Fibroblast of skin of scalp (primary cell): ENCODE results near the gene GNAO1.
A peak's percentile ranks its signal among the peaks of the same experiment; 100 is the strongest.

Experiments
- DNase-seq: peaks from one replicate; pipeline ENCODE4 v3.0.0-alpha.2; 2013

Gene GNAO1

DNA sequence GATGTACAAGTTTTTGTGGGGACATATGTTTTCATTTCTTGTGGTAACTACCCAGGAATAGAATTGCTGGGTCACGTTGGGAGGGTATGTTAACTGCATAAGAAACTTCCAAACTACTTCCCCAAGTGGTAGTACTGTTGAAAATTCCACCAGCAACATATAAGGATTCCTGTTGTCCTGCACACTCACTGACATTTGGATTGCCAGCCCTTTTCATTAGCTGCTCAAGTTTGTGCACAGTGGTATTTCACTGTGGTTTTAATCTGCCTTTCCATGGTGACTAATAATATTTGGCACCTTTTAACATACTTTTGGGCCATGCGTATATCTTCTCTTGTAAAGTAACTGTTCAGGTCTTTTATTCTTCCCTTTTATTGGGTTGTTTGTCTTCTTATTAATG is 103.3 kb downstream of the GNAO1 start:
- peak; percentile 94 for DNase-seq

DNA sequence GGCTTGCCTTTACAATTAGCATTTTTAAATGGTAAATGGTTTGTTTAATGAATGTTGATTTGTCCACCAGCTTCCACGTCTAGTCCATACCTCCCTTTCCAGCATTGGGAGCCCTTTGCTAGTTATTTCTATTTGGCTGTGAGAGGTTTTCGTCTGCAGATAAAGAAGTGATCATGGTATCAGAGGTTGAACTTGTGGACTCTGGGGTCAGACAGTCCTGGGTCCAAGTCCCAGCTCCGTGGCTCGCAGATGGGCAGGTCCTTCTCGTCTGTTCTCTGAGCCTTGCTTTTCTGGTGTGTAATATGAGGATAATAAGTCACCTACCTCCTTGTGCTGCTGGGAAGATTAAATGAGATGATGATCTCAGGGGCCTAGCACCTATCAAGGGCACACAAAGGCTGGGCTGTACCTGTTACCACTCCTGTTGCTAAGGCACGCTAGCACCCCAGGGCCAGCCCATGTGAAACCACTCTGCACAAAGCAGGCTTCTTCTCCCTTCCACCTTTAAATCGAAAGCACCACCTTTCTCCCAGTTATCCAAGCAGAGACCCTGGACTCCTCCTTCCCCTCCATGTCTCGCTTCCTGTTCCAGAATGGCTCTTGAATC is 103.9 kb downstream of the GNAO1 start:
- DNase-seq: no peak

DNA sequence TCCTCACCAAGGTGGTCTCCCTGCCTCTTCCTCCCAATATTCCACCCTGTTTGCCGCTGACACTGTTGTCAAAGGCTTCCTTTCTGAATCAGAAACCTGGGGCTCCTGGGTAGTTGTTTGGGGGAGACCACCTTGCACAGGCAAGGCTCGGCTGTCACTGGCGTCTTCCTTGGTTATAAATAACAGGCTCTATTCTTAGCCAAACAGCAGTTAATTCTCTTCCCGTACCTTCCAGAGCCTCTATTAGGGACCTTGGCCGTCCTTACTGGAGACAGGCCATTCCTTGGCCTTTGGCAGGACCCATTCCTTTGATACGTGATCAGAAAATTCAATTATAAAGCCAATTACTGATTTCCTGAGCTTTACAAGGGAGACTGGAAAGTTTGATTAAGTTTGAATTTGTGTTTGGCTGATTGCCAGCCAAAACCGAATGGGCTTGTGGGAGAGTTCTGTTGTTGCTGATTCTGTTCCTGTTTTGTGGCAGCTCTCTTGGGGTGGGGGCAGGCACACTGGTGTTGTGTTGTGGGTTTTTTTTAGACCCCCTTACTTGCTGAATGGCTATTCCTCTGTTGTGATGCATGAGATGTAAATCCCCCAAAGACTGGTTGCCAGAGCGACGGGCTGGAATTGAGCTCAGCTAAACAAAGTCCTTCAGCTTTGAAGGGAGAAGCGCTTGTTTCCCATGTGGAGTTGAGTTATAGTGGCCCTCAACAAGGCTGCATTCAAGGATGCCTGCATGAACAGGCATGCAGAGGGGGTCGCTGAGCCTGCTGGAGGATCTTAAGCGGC is 104.6 kb downstream of the GNAO1 start:
- no peak for DNase-seq

DNA sequence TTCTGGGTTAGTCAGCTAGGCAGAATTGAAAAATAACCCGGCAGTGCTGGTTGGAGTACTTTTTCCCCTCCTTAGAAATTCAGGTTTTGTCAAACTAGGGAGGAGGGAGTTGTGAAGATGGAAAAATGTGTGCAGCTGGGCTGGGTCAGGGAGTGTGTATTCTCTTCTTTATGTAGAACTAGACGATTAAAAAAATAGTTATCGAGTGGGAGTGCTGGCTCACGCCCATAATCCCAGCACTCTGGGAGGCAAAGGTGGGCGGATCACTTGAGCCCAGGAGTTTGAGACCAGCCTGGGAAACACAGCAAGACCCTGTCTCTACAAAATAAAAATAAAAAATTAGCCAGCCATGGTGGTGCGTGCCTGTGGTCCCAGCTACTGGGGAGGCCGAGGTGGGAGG is 106.4 kb downstream of the GNAO1 start:
- no peak for DNase-seq

DNA sequence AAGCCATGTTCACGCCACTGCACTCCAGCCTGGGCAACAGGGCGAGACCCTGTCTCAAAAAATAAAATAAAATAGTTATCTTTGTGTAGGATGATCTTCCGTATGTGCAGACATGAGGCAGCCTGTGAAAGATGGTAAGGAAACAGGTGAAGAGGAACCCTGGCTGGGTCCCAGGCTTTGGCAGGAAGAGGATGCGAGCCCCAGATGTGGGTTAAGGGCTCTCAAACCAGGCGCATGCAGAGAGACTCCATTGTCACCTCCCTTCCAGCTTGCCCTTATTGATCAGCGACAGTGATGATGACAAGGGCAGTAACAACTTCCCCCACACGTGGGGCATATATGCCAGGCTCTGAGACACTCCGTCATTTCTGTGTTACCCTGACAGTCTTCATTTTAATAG is 106.8 kb downstream of the GNAO1 start:
- no peak for DNase-seq

DNA sequence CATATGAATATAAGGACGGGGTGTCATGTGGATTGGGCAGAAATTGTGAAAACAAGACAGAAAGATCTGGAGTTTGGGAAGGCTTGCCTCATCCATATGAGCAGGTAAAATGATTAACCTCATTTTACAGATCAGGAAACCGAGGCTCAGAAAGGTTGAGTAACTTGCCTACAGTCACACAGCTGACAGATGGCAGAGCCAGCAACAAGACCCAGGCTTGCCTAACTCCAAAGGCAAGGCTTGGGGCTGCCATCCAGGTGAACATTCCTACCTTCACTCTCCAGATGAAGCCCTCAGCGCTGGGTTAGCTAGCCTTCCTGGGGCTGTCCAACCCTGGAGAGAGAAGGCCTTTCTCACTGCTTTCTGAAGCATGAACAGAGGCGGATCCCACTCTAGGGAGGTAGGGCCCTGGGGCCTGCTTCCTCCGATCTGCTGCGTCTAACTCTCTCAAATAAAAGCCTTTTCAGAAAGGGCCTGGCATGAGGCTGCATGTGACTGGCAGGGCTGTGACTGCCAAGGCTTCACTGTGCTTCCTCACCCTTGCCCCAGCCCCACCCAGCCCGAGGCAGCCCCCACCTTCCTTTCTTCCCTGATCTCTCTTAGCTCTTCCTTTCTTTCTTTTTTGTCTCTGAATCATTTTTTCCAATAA is 107.8 kb downstream of the GNAO1 start:
- DNase-seq: no peak

DNA sequence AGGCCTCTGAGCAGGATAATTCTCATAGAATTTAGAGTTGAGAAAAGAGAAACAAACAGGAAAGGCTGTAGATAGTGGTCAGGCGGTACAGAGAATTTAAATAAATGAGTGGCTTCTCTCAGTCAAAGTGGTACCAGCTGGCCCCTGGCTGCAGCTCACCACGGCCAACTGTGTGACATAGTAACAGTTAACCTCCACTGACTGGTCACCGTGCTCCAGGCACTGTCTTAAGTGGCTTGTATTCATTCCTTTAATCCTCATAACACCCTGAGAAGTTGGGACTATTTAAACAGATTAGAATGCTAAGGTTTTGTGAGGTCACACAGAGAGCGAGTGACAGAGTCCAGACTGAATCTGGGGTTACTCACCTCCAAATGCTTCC is 108.9 kb downstream of the GNAO1 start:
- no peak for DNase-seq

DNA sequence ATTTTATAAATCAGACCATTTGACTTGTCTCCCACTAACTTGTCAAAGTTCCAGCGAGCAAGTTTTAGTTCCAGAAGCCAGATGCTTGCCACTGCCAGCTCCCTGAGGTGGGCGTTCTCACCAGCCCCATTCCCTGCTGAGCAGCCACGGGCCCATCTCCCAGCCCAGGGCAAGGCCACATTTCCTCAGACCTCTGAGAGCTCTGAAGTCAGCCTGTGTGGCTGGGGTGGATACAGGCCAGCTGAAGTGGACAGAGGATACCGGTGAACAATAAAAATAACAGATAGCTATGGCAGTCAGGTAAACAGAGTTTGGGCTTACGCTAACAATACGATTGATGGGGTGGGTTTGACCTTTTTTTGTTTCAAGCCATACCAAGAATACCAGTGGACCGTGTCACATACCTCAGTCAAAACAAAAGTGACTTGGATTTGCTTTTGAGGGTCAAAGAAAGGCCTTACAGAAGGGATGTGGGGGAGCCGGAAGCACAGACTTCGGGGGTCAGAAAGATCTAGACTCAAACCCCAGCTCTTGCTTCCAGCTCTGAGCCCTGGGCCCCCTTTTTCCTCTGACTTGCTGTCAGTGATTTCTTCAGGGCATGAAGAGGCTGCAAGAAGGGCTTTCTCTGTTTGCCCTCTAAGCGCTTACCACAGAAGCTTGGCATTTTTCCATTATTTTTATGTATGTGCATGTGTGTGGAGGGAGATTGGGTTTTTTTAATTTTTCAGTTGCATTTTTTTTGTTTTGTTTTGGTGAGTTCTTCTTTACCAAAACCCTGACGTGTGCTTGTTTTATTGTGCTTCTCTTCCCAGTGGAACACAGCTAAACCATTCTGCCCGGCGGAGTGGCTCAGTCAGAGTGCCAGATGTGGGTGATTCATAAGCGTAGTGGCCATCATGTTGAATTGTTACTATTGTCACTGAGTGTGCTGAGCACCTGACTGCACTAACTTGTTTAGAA is 109.9 kb downstream of the GNAO1 start:
- peak; percentile 67 for DNase-seq

DNA sequence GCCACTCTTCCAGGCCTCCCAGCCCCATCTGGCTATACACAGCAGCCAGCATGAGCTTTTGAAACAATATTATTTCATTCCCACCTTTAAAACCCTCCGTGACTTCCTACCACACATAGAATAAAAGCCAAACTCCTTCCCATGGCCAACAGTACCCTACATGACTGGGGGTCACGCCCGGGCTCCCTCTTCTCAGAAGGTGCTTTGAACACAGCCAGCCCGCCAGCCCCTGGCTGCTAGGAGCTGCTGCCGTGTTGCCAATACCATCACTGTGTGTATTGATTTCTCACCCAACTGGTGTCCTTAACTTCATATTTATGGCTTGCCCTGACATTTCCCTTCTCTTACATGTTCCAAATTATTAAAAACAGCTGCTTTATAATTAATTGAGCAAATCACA is 111.2 kb downstream of the GNAO1 start:
- DNase-seq: no peak

DNA sequence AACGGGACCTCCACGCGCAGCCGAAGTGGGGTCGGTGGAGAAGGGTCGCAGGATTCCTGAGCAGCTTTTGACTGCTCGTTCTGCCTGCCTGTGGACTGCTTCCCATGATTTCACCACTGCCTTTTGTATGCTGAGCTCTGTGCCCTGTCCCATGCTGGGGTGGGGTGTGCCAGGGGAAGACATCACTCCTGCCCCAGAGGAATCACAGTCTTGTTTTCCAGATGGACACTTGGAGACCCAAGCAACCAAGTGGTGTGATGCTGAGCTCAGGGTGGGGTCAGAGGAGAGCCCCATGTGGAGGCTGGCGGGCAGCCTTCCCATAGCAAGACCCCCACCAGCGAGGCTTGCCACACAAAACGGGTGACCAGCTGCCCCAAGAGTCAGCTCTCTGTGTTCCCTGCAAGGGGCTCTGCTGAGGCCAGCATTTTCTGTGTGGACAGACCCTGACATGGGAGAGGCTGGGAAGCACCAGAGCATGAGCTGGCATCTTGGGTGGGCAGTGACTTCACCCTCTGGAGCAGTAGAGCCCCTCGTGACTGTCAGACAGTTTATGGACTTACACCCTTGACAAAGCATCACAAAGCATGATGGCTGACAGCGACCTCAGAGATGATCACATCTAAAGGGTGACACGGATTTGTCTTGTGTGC is 111.9 kb downstream of the GNAO1 start:
- no peak for DNase-seq

DNA sequence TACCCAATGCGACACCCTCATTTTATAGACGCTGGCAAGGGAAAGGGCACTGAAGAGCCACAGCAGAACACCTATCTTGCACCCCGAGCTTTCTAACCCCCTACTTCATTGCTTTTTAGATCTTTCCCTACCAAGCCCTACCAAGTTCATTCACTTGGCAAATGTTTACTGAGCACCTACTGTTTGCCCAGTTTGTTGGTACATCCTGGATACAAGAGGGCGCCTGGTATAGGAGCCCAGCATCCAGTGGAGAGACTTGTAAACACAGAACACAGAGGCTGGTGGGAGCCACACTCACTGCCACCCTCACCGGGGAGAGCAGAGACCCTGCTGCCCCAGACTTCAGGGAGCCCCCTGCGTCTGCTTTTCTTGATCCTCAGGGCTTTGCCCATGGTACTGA is 112.6 kb downstream of the GNAO1 start:
- no peak for DNase-seq

DNA sequence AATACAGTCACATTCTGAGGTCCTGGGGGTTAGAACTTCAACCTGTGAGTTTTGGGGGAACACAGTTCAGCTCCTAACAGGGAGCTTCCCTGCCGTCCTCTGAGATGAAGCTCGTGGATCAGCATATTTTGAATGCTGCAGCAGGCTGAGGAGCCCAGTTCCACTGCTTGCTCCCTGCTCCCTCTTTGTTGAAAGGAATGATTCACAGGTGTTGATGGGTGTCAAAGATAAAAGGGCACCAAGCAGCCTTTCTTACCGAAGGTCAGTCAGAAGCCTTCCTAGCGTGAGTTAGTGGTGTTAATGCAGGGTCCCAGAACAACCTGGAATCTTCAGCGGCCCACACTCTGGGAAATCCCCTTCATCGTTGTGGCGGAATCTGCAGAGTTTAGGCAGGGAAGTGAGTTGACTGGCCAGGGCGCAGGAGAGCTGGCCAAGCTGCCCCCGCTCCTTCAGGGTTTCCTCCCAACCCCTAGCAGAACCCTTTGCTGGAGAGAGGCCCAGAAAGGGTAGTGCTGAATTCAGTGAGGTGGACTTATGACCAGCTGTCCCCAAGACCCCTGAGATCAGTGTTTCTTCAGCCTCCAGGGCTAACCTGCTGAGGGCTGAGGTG is 114.8 kb downstream of the GNAO1 start:
- no peak for DNase-seq

DNA sequence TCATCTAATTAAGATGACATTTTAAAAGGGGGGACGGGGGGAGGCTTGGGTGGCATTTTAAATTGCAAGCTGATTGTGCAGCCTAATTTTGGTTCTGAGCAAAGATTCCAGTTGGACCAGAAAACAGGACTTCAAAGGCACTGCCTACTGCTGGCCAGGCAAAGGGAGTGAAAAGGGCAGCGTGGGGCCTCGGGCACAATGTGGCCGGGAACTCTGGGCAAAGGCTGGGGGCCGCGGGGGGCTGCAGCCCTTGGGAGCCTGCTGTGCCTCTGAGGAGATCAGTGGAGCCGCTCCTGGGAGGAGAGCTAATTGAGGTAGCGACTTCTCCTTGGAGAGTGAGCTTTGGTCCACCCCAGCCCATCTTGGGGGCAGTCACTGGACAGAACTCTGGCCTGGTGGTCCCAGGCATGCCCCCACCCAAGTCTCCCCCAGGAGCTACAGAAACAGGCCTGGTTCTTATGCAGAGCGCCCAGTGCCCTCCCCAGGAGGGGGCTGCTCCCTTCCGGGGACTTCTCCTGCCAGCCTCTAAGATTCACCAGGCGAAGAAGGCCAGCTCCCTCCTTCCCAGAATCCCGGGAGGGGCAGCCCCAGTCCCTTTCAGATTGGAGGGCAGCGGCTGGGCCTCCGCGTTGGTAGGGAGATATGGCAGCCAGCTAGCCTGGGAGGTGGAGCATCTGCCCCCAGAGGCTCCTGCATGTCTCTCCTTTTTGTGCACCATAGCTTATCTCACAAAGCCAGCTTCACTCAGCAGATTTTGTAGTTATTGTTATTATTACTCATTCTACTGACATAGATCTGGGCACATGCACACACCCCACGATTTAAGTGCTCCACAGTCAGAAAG is 115.6 kb downstream of the GNAO1 start:
- no peak for DNase-seq

DNA sequence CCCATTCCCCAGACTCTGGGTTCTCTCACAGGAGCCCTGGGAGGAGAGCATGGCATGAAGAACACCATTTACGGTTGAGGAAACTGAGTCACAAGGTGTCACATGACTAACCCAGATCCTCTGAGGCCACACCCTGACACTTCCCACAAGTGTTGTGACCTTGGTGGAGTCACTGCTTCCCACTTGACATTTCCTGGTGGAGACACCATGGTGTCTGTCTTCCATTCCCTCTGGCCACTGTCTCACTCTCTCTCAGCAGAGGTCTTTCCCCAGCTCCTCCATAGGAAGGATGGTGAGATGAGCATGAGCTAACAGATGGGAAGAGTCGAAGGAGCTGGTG is 116.2 kb downstream of the GNAO1 start:
- DNase-seq: no peak

DNA sequence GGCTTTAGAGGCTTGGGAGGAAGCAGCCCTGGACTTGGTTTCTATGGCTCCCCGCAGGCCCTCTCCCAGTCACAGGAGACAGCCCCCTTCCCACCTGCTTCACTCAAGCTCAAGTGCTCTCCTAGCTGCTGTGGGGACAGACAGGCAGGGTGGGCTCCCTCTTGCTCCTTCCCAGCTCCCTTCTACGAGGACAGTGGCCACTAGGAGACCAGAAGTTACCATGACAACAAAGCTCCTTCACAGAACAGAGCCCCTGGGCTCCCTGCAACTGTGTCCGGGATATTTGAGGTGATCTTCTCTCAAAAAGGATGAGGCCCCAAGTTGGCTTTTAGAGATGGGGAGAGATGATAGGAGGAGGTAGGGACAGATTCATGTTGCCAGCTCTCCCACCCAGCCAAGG is 117.7 kb downstream of the GNAO1 start:
- DNase-seq: no peak

DNA sequence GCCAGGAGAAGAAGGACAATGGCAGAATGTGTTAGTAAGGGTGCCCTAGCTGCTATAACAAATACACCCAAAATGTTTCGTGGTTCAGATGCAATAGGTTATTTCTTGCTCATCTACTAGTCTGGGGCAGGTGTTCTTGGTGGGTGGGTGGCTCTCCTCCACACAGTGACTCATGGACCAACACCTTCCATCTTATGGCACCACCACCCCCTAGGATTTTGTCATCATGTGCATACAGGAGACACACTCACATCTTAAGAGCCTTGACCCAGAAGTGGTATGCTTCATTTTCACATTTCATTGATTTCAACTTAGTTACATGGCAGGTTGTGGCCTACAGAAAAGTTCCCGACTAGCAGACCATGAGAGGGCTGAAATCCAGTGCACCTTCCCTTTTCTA is 119.4 kb downstream of the GNAO1 start:
- no peak for DNase-seq

DNA sequence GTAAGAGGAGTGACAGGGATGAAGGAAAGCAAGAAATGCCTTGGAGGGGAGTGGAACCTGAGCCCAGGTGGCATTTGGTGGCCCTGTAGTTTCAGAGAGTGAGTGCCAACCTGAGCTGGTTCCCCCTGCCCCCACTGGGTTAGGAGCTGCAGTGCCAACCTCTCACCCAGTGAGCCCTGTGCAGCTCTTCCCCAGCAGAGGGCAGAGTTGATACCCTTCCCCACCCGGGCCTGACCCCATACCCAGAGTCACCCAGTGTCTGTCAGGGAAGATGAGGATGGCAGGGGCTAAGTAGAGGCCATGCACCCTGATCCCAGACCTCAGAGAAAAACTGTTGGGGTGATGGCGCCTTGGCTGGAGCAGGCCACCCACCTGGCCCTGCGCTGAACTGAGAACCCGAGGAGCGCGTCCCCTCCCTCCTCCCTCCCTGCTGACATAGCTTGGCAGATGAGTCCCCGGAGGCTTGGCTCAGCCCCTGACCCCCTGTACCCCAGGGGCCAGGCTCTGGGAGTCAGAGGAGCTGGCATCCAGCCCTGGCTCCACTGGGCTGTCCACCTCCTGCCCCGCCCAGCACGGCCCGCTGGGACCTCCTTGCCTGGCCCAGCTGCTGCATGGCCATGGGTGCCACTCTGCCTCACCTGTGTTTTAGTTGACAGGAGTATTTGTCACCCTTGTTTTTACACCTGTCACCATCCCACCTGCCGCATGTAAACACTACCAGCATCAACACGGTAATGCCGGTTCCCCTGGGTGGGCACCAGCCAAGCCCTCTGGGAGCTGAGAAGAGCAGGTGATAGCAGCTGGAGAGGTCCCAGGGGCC is 120.1 kb downstream of the GNAO1 start:
- DNase-seq: no peak

DNA sequence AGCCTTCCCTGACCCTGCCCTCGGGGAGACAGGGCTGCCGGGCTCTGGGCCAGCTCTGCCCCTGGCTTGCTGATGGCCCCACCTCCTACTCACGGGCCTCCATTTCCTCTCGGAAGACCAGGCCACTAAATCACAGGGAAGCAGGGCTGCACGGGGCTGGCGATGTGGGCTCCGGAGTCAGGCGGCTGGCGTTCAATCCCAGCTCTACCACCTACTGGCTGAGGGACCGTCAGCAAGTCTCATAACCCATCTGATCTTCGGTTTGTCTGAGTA is 120.7 kb downstream of the GNAO1 start:
- DNase-seq: no peak

DNA sequence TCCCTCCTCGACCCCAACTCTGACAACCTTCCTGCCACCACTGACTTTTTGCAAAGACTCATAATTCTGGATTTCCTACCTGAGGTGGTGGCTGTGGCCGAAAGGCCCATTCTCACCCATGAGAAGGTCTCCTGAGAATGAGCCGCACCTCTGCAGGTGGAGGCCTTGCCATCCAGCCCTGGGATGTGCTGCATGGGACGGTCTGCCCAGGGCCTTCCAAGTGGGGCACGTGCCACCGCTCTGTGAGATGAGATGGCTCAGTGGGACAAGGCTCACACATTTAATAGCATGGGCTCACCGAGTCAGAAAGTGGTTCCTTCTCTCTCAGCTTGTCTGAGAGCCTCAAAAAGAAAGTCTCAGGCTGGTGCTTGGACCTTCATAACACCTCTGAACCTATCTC is 121.3 kb downstream of the GNAO1 start:
- no peak for DNase-seq

DNA sequence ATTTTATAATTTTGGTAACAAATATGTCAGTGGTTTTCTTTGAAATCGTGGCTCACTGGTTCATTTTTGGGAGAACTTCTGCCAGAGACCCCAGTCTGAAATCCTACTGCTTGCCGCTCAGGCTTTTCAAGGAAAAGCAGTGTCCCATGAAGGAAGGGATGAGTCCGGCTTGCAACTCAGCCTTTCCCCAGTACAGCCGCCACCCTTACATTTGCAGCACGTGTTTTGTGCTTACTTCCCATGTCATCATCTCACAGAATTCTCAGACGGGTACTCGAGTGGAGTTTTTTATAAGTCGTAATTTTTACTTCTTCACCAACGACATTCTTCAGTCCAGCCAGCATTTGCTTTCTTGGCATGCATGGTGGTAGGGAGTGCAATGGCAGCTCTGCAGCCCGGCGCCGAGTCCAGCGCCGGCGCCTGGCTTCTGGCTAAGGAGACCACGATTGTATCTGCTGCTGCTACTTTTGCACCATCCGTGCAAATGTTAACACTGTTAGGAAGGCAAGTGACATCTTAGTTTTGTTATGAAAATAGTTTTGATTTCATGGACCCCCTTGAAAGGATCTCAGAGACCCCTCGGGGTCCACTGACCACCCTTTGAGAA is 123.1 kb downstream of the GNAO1 start:
- no peak for DNase-seq
